H9 (cell line): ENCODE results near the gene WDR44. TPM values are rescaled to one million over a fixed set of nuclear protein-coding genes. Genes with fewer than 3 reads are reported as not detected.

Source experiments
- DNase-seq: peaks from one replicate; pipeline ENCODE4 v3.0.0-alpha.2; 2017
- H2AFZ ChIP-seq: one replicate; pipeline ENCODE4 v1.6.1; 2013; ENCODE audit warnings: mild to moderate bottlenecking, low read length, control low read depth, moderate library complexity
- H2AK5ac ChIP-seq: 2 replicates; pipeline ENCODE4 v1.6.1; 2013; ENCODE audit warnings: low read length, control low read depth, mixed read lengths; ENCODE audit not compliant: insufficient read length
- H2BK120ac ChIP-seq: one replicate; pipeline ENCODE4 v1.6.1; 2013; ENCODE audit warnings: low read depth, mild to moderate bottlenecking, low read length, control low read depth, inconsistent platforms; ENCODE audit not compliant: poor library complexity, severe bottlenecking
- H2BK12ac ChIP-seq: 2 replicates; pipeline ENCODE4 v1.6.1; 2013; ENCODE audit warnings: low read length, control low read depth, mixed read lengths, low read depth; ENCODE audit not compliant: insufficient read length
- H2BK15ac ChIP-seq: 2 replicates; pipeline ENCODE4 v1.6.1; 2013; ENCODE audit warnings: low read depth, low read length, control low read depth
- H2BK20ac ChIP-seq: one replicate; pipeline ENCODE4 v1.6.1; 2013; ENCODE audit warnings: low read depth, mild to moderate bottlenecking, low read length, control low read depth, inconsistent platforms; ENCODE audit not compliant: poor library complexity, severe bottlenecking
- H2BK5ac ChIP-seq: 2 replicates; pipeline ENCODE4 v1.6.1; 2013; ENCODE audit warnings: low read length, control low read depth, mixed read lengths; ENCODE audit not compliant: insufficient read length
- H3K14ac ChIP-seq: 2 replicates; pipeline ENCODE4 v1.6.1; 2013; ENCODE audit warnings: low read length, control low read depth; ENCODE audit not compliant: insufficient read depth
- H3K18ac ChIP-seq: 2 replicates; pipeline ENCODE4 v1.6.1; 2013; ENCODE audit warnings: low read depth, mild to moderate bottlenecking, mixed read lengths, low read length, control low read depth; ENCODE audit not compliant: insufficient read length
- H3K23ac ChIP-seq: 2 replicates; pipeline ENCODE4 v1.6.1; 2013; ENCODE audit warnings: low read length, control low read depth, mixed read lengths, low read depth; ENCODE audit not compliant: insufficient read length
- H3K23me2 ChIP-seq: 2 replicates; pipeline ENCODE4 v1.6.1; 2013; ENCODE audit warnings: low read depth, mild to moderate bottlenecking, mixed read lengths, low read length, control low read depth; ENCODE audit not compliant: insufficient read length, poor library complexity, severe bottlenecking
- H3K27ac ChIP-seq: 2 replicates; pipeline ENCODE4 v1.5.1; 2013; ENCODE audit warnings: low read length, control low read depth, mixed read lengths, low read depth; ENCODE audit not compliant: insufficient read length
- H3K27me3 ChIP-seq: 2 replicates; pipeline ENCODE4 v1.6.1; 2013; ENCODE audit warnings: low read length, control low read depth, inconsistent platforms; ENCODE audit not compliant: insufficient read depth
- H3K4ac ChIP-seq: 2 replicates; pipeline ENCODE4 v1.6.1; 2013; ENCODE audit warnings: low read depth, mild to moderate bottlenecking, control low read depth, inconsistent platforms, low read length, moderate library complexity
- H3K4me1 ChIP-seq: 2 replicates; pipeline ENCODE4 v1.6.1; 2013; ENCODE audit warnings: low read length, control low read depth, inconsistent platforms; ENCODE audit not compliant: insufficient read depth
- H3K4me2 ChIP-seq: 2 replicates; pipeline ENCODE4 v1.6.1; 2013; ENCODE audit warnings: low read length, control low read depth, mixed read lengths; ENCODE audit not compliant: insufficient read length, insufficient read depth
- H3K56ac ChIP-seq: 2 replicates; pipeline ENCODE4 v1.6.1; 2013; ENCODE audit warnings: low read depth, mild to moderate bottlenecking, mixed read lengths, low read length, control low read depth; ENCODE audit not compliant: insufficient read length
- H3K79me1 ChIP-seq: 2 replicates; pipeline ENCODE4 v1.6.1; 2013; ENCODE audit warnings: low read depth, mild to moderate bottlenecking, moderate library complexity, low read length, control low read depth, inconsistent platforms; ENCODE audit not compliant: insufficient read depth, poor library complexity, severe bottlenecking
- H3K79me2 ChIP-seq: 2 replicates; pipeline ENCODE4 v1.6.1; 2013; ENCODE audit warnings: low read length, control low read depth, inconsistent platforms; ENCODE audit not compliant: insufficient read depth
- H3K9ac ChIP-seq: 2 replicates; pipeline ENCODE4 v1.6.1; 2013; ENCODE audit warnings: low read length, control low read depth, mixed read lengths; ENCODE audit not compliant: insufficient read length; ENCODE audit errors: extremely low read depth
- H3K9me3 ChIP-seq: one replicate; pipeline ENCODE4 v1.6.1; 2013; ENCODE audit warnings: low read depth, low read length, inconsistent platforms; ENCODE audit not compliant: control insufficient read depth
- H3T11ph ChIP-seq: one replicate; pipeline ENCODE4 v1.6.1; 2013; ENCODE audit warnings: mild to moderate bottlenecking, low read length, control low read depth, inconsistent platforms
- H4K20me1 ChIP-seq: one replicate; pipeline ENCODE4 v1.6.1; 2013; ENCODE audit not compliant: control insufficient read depth, insufficient read length, insufficient read depth
- H4K5ac ChIP-seq: 2 replicates; pipeline ENCODE4 v1.6.1; 2013; ENCODE audit warnings: low read depth, mild to moderate bottlenecking, mixed read lengths, low read length, control low read depth; ENCODE audit not compliant: insufficient read length
- H4K8ac ChIP-seq: replicated peaks from 2 replicates; pipeline ENCODE4 v1.6.1; 2013; ENCODE audit warnings: low read length, control low read depth, mixed read lengths, low read depth; ENCODE audit not compliant: insufficient read length
- H4K91ac ChIP-seq: 2 replicates; pipeline ENCODE4 v1.6.1; 2013; ENCODE audit warnings: low read depth, mild to moderate bottlenecking, moderate library complexity, mixed read lengths, low read length, control low read depth; ENCODE audit not compliant: insufficient read length
- H3K27ac Mint-ChIP-seq, 3 experiments: 2 replicates in 2 of 3; 3 replicates in 1 of 3; pipeline ENCODE4 v1.8.0; 2020 to 2021; ENCODE audit warnings: mixed read lengths in 3 of 3, mild to moderate bottlenecking in 1 of 3, moderate library complexity in 1 of 3
- H3K27me3 Mint-ChIP-seq: 2 replicates; pipeline ENCODE4 v1.8.0; 2021; ENCODE audit warnings: low read depth, mild to moderate bottlenecking, moderate library complexity, mixed read lengths
- H3K36me3 Mint-ChIP-seq, 3 experiments: 2 replicates in 2 of 3; 3 replicates in 1 of 3; pipeline ENCODE4 v1.8.0; 2020 to 2021; ENCODE audit warnings: low read depth in 3 of 3, mixed read lengths in 3 of 3; ENCODE audit not compliant: insufficient read depth in 1 of 3
- H3K4me1 Mint-ChIP-seq, 2 experiments: 2 replicates each; pipeline ENCODE4 v1.8.0; 2020; ENCODE audit warnings: mixed read lengths in 2 of 2
- H3K4me3 Mint-ChIP-seq, 2 experiments: 2 replicates in 1 of 2; 3 replicates in 1 of 2; pipeline ENCODE4 v1.8.0; 2020 to 2021; ENCODE audit warnings: mild to moderate bottlenecking in 2 of 2, mixed read lengths in 2 of 2, moderate library complexity in 1 of 2
- H3K9me3 Mint-ChIP-seq, 2 experiments: 2 replicates in 1 of 2; 3 replicates in 1 of 2; pipeline ENCODE4 v1.8.0; 2020; ENCODE audit warnings: mild to moderate bottlenecking in 2 of 2, mixed read lengths in 2 of 2, moderate library complexity in 1 of 2
- CTCF ChIP-seq: fragments of 200-600 bp; sonication (generic); conservative IDR thresholded peaks from 3 replicates; pipeline ENCODE4 v1.8.0; 2021; ENCODE audit warnings: antibody characterized with exemption, mild to moderate bottlenecking
- total RNA-seq: library from RNA; stranded (reverse); gene quantifications from 2 replicates; pipeline ENCODE4 v1.2.1, GENCODE V29; 2021

WDR44 gene
- total RNA-seq, 1 experiment from 2014 or later = 29.6 TPM

DNA sequence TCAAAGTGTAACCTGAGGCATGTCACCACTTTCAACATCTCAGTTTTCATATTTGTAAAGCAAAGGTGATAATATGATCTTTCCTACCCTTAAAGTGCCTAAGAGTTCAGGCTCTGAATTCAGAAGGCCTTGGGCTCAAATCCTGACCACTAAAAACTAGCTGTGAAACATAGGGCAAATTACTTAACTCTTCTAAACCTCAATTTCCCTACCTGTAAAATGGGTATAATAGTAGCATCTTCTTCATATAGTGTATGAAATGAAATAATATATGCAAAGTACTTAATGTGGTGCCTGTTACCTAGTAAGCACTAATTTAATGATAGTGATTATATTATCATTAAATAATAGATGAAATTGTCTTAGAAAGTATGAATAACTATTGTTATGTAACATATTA, 7.0 kb upstream of the WDR44 start:
- Mint-ChIP-seq H3K27me3 (no peaks in the 10 kb centered on the region), H3K27ac (no peak overlapping the region), H3K9me3 (no peaks in the 10 kb centered on the region; a peak in 1 of 5 replicates), H3K4me1 (no peaks in the 10 kb centered on the region), H3K36me3 (no peaks in the 10 kb centered on the region), H3K4me3 (no peak overlapping the region)
- Histone ChIP-seq H3K23me2 (no peaks in the 10 kb centered on the region), H3K27ac (no peak overlapping the region), H3K4me2 (no peak overlapping the region), H3K56ac (no peak overlapping the region), H3K4me1 (no peaks in the 10 kb centered on the region), H3K18ac (no peak overlapping the region), H4K5ac (no peak overlapping the region), H3K9ac (no peak overlapping the region), H2BK5ac (no peak overlapping the region), H2BK20ac (no peak overlapping the region), H3K14ac (no peak overlapping the region), H3K79me1 (no peaks in the 10 kb centered on the region), H3K23ac (no peak overlapping the region), H3K4ac (no peak overlapping the region), H2AFZ (no peak overlapping the region), H2AK5ac (no peak overlapping the region), H3K79me2 (no peaks in the 10 kb centered on the region), H2BK12ac (no peak overlapping the region), H3T11ph (no peak overlapping the region), H3K27me3 (no peaks in the 10 kb centered on the region), H4K20me1 (no peaks in the 10 kb centered on the region), H4K8ac (no peak overlapping the region), H2BK120ac (no peak overlapping the region), H3K9me3 (peaks cover 7% of the 10 kb centered on the region), H2BK15ac (no peak overlapping the region), H4K91ac (no peak overlapping the region)
- no peak for TF ChIP-seq CTCF
- DNase-seq = no peak
